Keratinocyte (primary cell): ENCODE measurements around the gene CCDC32.

ENCODE experiments used
- EZH2 ChIP-seq: IDR thresholded peaks from one replicate; pipeline ENCODE4 v1.6.1; 2012; ENCODE audit warnings: inconsistent platforms, mild to moderate bottlenecking, low read length, moderate library complexity
- TF ChIP-seq, protein P1 (sequence below), 3 experiments: IDR thresholded peaks in 1 of 3; conservative IDR thresholded peaks in 1 of 3; optimal IDR thresholded peaks in 1 of 3; 2 replicates in 2 of 3; 3 replicates in 1 of 3; pipeline versions ENCODE3 to v1.5.1; 2011; ENCODE audit warnings: low read length in 3 of 3, mild to moderate bottlenecking in 3 of 3, moderate library complexity in 2 of 3, control low read depth in 1 of 3, inconsistent platforms in 1 of 3; ENCODE audit not compliant: insufficient read depth in 2 of 3; ENCODE audit errors: extremely low read depth in 1 of 3

DNA sequence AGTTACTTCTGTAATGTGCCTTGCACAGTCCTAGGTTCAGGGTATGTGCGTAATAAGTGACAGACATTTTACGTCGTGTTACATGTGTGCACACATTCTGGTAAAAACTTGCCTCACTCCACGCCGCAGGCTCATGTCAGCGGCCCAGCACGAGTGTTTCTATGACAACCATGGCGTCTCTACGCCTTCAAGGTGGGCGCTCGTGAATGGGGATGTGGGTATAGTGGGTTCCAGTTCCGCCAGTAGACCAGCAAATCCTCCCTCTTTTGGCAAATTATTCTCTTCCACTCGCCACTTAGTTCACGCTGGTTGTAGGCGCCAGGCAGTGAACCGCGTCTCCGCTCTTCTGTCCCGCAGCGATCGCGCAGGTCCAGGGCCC lies 53.8 kb downstream of the CCDC32 start:
- TF ChIP-seq, protein P1, sequence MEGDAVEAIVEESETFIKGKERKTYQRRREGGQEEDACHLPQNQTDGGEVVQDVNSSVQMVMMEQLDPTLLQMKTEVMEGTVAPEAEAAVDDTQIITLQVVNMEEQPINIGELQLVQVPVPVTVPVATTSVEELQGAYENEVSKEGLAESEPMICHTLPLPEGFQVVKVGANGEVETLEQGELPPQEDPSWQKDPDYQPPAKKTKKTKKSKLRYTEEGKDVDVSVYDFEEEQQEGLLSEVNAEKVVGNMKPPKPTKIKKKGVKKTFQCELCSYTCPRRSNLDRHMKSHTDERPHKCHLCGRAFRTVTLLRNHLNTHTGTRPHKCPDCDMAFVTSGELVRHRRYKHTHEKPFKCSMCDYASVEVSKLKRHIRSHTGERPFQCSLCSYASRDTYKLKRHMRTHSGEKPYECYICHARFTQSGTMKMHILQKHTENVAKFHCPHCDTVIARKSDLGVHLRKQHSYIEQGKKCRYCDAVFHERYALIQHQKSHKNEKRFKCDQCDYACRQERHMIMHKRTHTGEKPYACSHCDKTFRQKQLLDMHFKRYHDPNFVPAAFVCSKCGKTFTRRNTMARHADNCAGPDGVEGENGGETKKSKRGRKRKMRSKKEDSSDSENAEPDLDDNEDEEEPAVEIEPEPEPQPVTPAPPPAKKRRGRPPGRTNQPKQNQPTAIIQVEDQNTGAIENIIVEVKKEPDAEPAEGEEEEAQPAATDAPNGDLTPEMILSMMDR (optimal IDR thresholded peaks at IDR 0.05 in 1 of 3, IDR thresholded peaks at IDR 0.05 in 1 of 3, conservative IDR thresholded peaks at IDR 0.05 in 1 of 3; ENCODE audit: extremely low read depth in 1 of 3, insufficient read depth in 2 of 3, low read length in 3 of 3): no peak
- TF ChIP-seq EZH2: no peak
